GM13976 (cell line): Measurements from ENCODE around the gene RCAN2.

Experiments
- DNase-seq: peaks from one replicate; pipeline ENCODE4 v3.0.0; 2012; ENCODE audit warnings: low spot score
- CTCF ChIP-seq: IDR thresholded peaks from 2 replicates; pipeline ENCODE4 v1.5.1; 2012; ENCODE audit warnings: borderline replicate concordance, mild to moderate bottlenecking; ENCODE audit not compliant: insufficient read depth; ENCODE audit errors: extremely low read depth, missing control alignments, control extremely low read depth
- in situ Hi-C: fragments of 300-500 bp; cut with MboI; formaldehyde crosslinking; loops from one replicate; pipeline ENCODE4 v1.12.0; 2022; ENCODE audit warnings: low sequenced_read_pairs, mixed read lengths, inconsistent platforms; ENCODE audit not compliant: unreplicated experiment

Gene RCAN2

GRCh38 chr6:46454691-46455090 is 36.6 kb downstream of the RCAN2 start:
- DNase-seq, result no peak
- in situ Hi-C loops, result no loop called here
- TF ChIP-seq CTCF, result no peak

GRCh38 chr6:46453741-46454316 is 37.4 kb downstream of the RCAN2 start:
- no peak for TF ChIP-seq CTCF

GRCh38 chr6:46453216-46453615 is 38.0 kb downstream of the RCAN2 start:
- no peak for TF ChIP-seq CTCF
- DNase-seq, result no peak

More at GRCh38 chr6:46453741-46454316, 37.4 kb downstream of the RCAN2 start:
- no peak for DNase-seq
- in situ Hi-C loops, result no loop called here

GRCh38 chr6:46452312-46452917 is 38.8 kb downstream of the RCAN2 start:
- DNase-seq, result no peak
- in situ Hi-C loops, result no loop called here
- TF ChIP-seq CTCF, result no peak

More at GRCh38 chr6:46453216-46453615, 38.0 kb downstream of the RCAN2 start:
- in situ Hi-C loops, result no loop called here

- no peak for TF ChIP-seq CTCF
- in situ Hi-C loops, result no loop called here
- DNase-seq, result no peak
Observed at GRCh38 chr6:46451343-46451742, 39.9 kb downstream of the RCAN2 start.

- DNase-seq, result no peak
- in situ Hi-C loops, result no loop called here
- TF ChIP-seq CTCF, result no peak
Observed at GRCh38 chr6:46444772-46445454, 46.3 kb downstream of the RCAN2 start.
